Activated CD8-positive, alpha-beta memory T cell treated with anti-CD3 and anti-CD28 coated beads, Interleukin-2, amount 50 U/mL, for 4 hours (primary cell): ENCODE data around the gene PLD5.
"Not testable (repeated sequence)": the region's sequence is repeated elsewhere in the genome, so short reads cannot be mapped to it uniquely, and the experiment has no call there.

Experiments
- DNase-seq: peaks from one replicate; pipeline ENCODE4 v3.0.0-alpha.2; 2020

PLD5 gene

GRCh38 chr1:242206994-242207393 is 317.5 kb downstream of the PLD5 start:
- DNase-seq: no peak

GRCh38 chr1:242205622-242206489 is 318.6 kb downstream of the PLD5 start:
- DNase-seq: no peak

- no peak for DNase-seq
Observed at GRCh38 chr1:242203262-242203661, 321.2 kb downstream of the PLD5 start.

- no peak for DNase-seq
Observed at GRCh38 chr1:242201090-242201489, 323.4 kb downstream of the PLD5 start.

- no peak for DNase-seq
Observed at GRCh38 chr1:242199776-242200458, 324.6 kb downstream of the PLD5 start.

GRCh38 chr1:242197907-242198820 is 326.3 kb downstream of the PLD5 start:
- DNase-seq: no peak

GRCh38 chr1:242196914-242197313 is 327.6 kb downstream of the PLD5 start:
- DNase-seq: no peak

- no peak for DNase-seq
Observed at GRCh38 chr1:242196101-242196500, 328.4 kb downstream of the PLD5 start.

- DNase-seq: no peak
Observed at GRCh38 chr1:242189591-242189990, 334.9 kb downstream of the PLD5 start.

GRCh38 chr1:242187816-242188215 is 336.7 kb downstream of the PLD5 start:
- no peak for DNase-seq

- DNase-seq: no peak
Observed at GRCh38 chr1:242187171-242187570, 337.3 kb downstream of the PLD5 start.

- no peak for DNase-seq
Observed at GRCh38 chr1:242185731-242186130, 338.8 kb downstream of the PLD5 start.

GRCh38 chr1:242184955-242185354 is 339.5 kb downstream of the PLD5 start:
- DNase-seq: no peak

GRCh38 chr1:242179767-242180166 is 344.7 kb downstream of the PLD5 start:
- DNase-seq: not testable (repeated sequence)

GRCh38 chr1:242178924-242179708 is 345.4 kb downstream of the PLD5 start:
- DNase-seq: no peak

- DNase-seq: no peak
Observed at GRCh38 chr1:242178436-242178835, 346.1 kb downstream of the PLD5 start.

- DNase-seq: no peak
Observed at GRCh38 chr1:242162140-242162539, 362.4 kb downstream of the PLD5 start.

- no peak for DNase-seq
Observed at GRCh38 chr1:242147096-242147976, 377.2 kb downstream of the PLD5 start.

- DNase-seq: no peak
Observed at GRCh38 chr1:242146652-242147051, 377.8 kb downstream of the PLD5 start.

- no peak for DNase-seq
Observed at GRCh38 chr1:242140836-242141235, 383.7 kb downstream of the PLD5 start.

GRCh38 chr1:242139986-242140385 is 384.5 kb downstream of the PLD5 start:
- no peak for DNase-seq
